Esophagus mucosa (tissue), 1 donor: Measurements from ENCODE around the gene ZSWIM5. TPM values are rescaled to one million over a fixed set of nuclear protein-coding genes. Genes with fewer than 3 reads are reported as not detected.
A peak's percentile ranks its signal among the peaks of the same experiment; 100 is the strongest.
"Not testable (repeated sequence)": the region's sequence is repeated elsewhere in the genome, so short reads cannot be mapped to it uniquely, and the experiment has no call there.

Experiments
- ATAC-seq: fragments of 200-7000 bp; cut with Tn5 transposase; one replicate; pipeline ENCODE4 v1.9.1; 2020
- total RNA-seq: library from RNA; stranded (reverse); gene quantifications from one replicate; pipeline ENCODE4 v1.2.4, GENCODE V29; 2023
- donor health status: DM: yes; HTN: yes; CAD: no.

The ZSWIM5 gene
- total RNA-seq, 1 donor from 2014 or later = 0.56 TPM

GRCh38 chr1:45016767-45017166, 189.6 kb downstream of the ZSWIM5 start:
- ATAC-seq = no peak

- no peak for ATAC-seq
Measured at GRCh38 chr1:45016090-45016697, 190.2 kb downstream of the ZSWIM5 start.

GRCh38 chr1:45015683-45016082, 190.7 kb downstream of the ZSWIM5 start:
- ATAC-seq = no peak

GRCh38 chr1:45014321-45015028, 191.9 kb downstream of the ZSWIM5 start:
- no peak for ATAC-seq

- no peak for ATAC-seq
Measured at GRCh38 chr1:45013551-45014209, 192.7 kb downstream of the ZSWIM5 start.

- peak; percentile 30 for ATAC-seq
Measured at GRCh38 chr1:45012639-45013278, 193.6 kb downstream of the ZSWIM5 start.

GRCh38 chr1:45011837-45012638, 194.4 kb downstream of the ZSWIM5 start, which contains the start of gene UROD:
TSS of gene UROD (plus strand) at chr1:45012254. CDS start at chr1:45012266, 12 bp downstream.
- ATAC-seq = peak; percentile 90

- peak; percentile 75 for ATAC-seq
Measured at GRCh38 chr1:45010855-45011811, 195.3 kb downstream of the ZSWIM5 start, which contains the start of gene HECTD3. TSS of gene HECTD3 (minus strand) at chr1:45011324. CDS start at chr1:45011257, 67 bp downstream.

GRCh38 chr1:45009956-45010854, 196.2 kb downstream of the ZSWIM5 start:
- peak; percentile 52 for ATAC-seq

GRCh38 chr1:45009296-45009865, 197.0 kb downstream of the ZSWIM5 start:
- ATAC-seq = no peak

- no peak for ATAC-seq
Measured at GRCh38 chr1:45008516-45008915, 197.9 kb downstream of the ZSWIM5 start.

- ATAC-seq = no peak
Measured at GRCh38 chr1:45008076-45008475, 198.3 kb downstream of the ZSWIM5 start.

GRCh38 chr1:45007311-45007710, 199.1 kb downstream of the ZSWIM5 start:
- no peak for ATAC-seq

- no peak for ATAC-seq
Measured at GRCh38 chr1:45005761-45006160, 200.6 kb downstream of the ZSWIM5 start.

GRCh38 chr1:45004281-45004920, 202.0 kb downstream of the ZSWIM5 start:
- no peak for ATAC-seq

- ATAC-seq = no peak
Measured at GRCh38 chr1:45003741-45004140, 202.7 kb downstream of the ZSWIM5 start.

- no peak for ATAC-seq
Measured at GRCh38 chr1:45002650-45003645, 203.5 kb downstream of the ZSWIM5 start.

GRCh38 chr1:45001576-45001975, 204.8 kb downstream of the ZSWIM5 start:
- ATAC-seq = not testable (repeated sequence)
